NB4 (cell line): Measurements from ENCODE around the gene ATP11A.

Experiments
- POLR2A ChIP-seq: IDR thresholded peaks from 2 replicates; pipeline ENCODE4 v1.6.1; 2011; ENCODE audit warnings: mild to moderate bottlenecking; ENCODE audit not compliant: insufficient read length; ENCODE audit errors: extremely low read depth
- TF ChIP-seq, protein P1 (sequence below): IDR thresholded peaks from one replicate; pipeline ENCODE4 v1.5.1; 2012; ENCODE audit warnings: low read depth, low read length

DNA sequence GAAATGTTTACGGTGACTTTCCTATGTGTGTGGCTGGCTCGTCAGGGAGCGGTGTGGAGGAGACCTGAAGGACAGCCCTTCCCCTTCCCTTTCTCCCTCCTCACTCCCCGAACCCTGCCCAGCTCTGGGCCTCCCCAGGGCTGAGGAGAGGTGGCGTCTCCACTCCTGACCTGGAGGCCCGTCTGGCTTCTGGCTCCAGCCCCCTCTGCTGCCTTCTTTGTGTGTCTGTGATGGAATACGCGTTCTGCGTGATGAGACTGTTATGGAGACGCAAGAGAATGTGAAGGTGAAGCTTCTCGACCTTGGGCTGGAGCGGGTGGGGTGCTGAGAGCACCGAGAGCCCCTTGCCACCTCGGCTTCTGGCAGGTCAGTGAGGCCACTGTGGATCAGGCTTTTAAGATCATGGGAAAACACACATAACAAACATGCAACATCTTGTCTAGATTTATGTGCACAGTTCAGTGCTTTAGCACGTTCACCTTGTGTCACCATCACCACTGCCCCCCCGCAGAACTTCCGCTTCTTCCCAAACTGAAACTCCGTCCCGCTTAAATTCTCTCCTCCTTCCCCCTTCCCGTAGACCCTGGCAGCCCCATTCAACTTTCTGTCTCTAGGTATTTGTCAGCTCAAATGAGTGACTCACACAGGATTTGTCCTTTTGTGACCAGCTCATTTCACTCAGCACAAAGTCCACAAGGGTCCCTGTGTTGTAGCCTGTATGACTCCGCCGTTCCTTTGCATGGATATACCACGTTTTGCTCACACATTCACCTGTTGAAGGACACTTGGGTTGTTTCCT, 24.7 kb downstream of the ATP11A start:
- TF ChIP-seq POLR2A: no peak
- TF ChIP-seq, protein P1, sequence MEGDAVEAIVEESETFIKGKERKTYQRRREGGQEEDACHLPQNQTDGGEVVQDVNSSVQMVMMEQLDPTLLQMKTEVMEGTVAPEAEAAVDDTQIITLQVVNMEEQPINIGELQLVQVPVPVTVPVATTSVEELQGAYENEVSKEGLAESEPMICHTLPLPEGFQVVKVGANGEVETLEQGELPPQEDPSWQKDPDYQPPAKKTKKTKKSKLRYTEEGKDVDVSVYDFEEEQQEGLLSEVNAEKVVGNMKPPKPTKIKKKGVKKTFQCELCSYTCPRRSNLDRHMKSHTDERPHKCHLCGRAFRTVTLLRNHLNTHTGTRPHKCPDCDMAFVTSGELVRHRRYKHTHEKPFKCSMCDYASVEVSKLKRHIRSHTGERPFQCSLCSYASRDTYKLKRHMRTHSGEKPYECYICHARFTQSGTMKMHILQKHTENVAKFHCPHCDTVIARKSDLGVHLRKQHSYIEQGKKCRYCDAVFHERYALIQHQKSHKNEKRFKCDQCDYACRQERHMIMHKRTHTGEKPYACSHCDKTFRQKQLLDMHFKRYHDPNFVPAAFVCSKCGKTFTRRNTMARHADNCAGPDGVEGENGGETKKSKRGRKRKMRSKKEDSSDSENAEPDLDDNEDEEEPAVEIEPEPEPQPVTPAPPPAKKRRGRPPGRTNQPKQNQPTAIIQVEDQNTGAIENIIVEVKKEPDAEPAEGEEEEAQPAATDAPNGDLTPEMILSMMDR: no peak
